ENCODE results near the gene PITPNC1. TPM values are rescaled to one million over a fixed set of nuclear protein-coding genes. Genes with fewer than 3 reads are reported as not detected.

PITPNC1 gene
- total RNA-seq, 3 donors from 2014 or later: 11.0 to 17.7 (median 14.8) TPM

GRCh38 chr17:67364847-67365737 is 12.0 kb upstream of the PITPNC1 start:
- intact Hi-C loops (cut with DNase I; ENCODE audit: low total_unique reads): no loop called here
- no peak for DNase-seq (ENCODE audit: low spot score in 2 of 2)
- TF ChIP-seq POLR2A (IDR thresholded peaks at IDR 0.05) (no peak), POLR2AphosphoS5 (IDR thresholded peaks at IDR 0.05) (no peak)
- H3K27me3 ChIP-seq: no peaks in the 10 kb centered on the region
- peak overlapping the region; percentile 93 to 95 for H3K27ac ChIP-seq
- peak overlapping the region; percentile 89 to 99 (median 95) for H3K4me3 ChIP-seq
- H3K4me1 ChIP-seq: no peaks in the 10 kb centered on the region
- no peaks in the 10 kb centered on the region for H3K9me3 ChIP-seq
- no peaks in the 10 kb centered on the region for H3K36me3 ChIP-seq

- Histone ChIP-seq H3K4me1 (no peaks in the 10 kb centered on the region), H3K27me3 (no peaks in the 10 kb centered on the region), H3K4me3 (peak overlapping the region; percentile 89 to 99 (median 95)), H3K36me3 (no peaks in the 10 kb centered on the region), H3K27ac (peak overlapping the region; percentile 93 to 95), H3K9me3 (no peaks in the 10 kb centered on the region)
- DNase-seq (ENCODE audit: low spot score in 2 of 2): no peak
- intact Hi-C loops (cut with DNase I; ENCODE audit: low total_unique reads): no loop called here
- TF ChIP-seq POLR2A (IDR thresholded peaks at IDR 0.05) (no peak), POLR2AphosphoS5 (IDR thresholded peaks at IDR 0.05) (no peak), CTCF (IDR thresholded peaks at IDR 0.05) (no peak)
Measured at GRCh38 chr17:67365738-67366192, 11.3 kb upstream of the PITPNC1 start.

GRCh38 chr17:67366193-67367157 is 10.6 kb upstream of the PITPNC1 start, which contains the start of gene PSMD12:
Gene PSMD12 (minus strand): TSS chr17:67366577. CDS start chr17:67366519, 58 bp downstream.
- H3K9me3 ChIP-seq: no peaks in the 10 kb centered on the region
- intact Hi-C loops (cut with DNase I; ENCODE audit: low total_unique reads): no loop called here
- H3K4me1 ChIP-seq: no peaks in the 10 kb centered on the region
- H3K27ac ChIP-seq: peak within 1 kb of the TSS; percentile 93 to 95
- H3K27me3 ChIP-seq: no peaks in the 10 kb centered on the region
- DNase-seq (ENCODE audit: low spot score in 2 of 2): peak; percentile 91 to 92
- peak within 1 kb of the TSS; percentile 89 to 99 (median 95) for H3K4me3 ChIP-seq
- H3K36me3 ChIP-seq: no peaks in the 10 kb centered on the region
- TF ChIP-seq POLR2A (IDR thresholded peaks at IDR 0.05): peak; percentile 53
- TF ChIP-seq CTCF (IDR thresholded peaks at IDR 0.05): no peak
- TF ChIP-seq POLR2AphosphoS5 (IDR thresholded peaks at IDR 0.05): peak; percentile 88 to 93 (median 91)

GRCh38 chr17:67369676-67370075 is 7.4 kb upstream of the PITPNC1 start:
- Histone ChIP-seq H3K4me1 (no peaks in the 10 kb centered on the region), H3K27me3 (no peaks in the 10 kb centered on the region), H3K4me3 (no peak overlapping the region), H3K27ac (no peak overlapping the region), H3K36me3 (no peaks in the 10 kb centered on the region), H3K9me3 (no peaks in the 10 kb centered on the region)
- intact Hi-C loops (cut with DNase I; ENCODE audit: low total_unique reads): no loop called here
- DNase-seq (ENCODE audit: low spot score in 2 of 2): no peak
- no peak for TF ChIP-seq CTCF (IDR thresholded peaks at IDR 0.05)
- no peak for TF ChIP-seq POLR2A (IDR thresholded peaks at IDR 0.05)
- no peak for TF ChIP-seq POLR2AphosphoS5 (IDR thresholded peaks at IDR 0.05)

GRCh38 chr17:67372751-67373150 is 4.3 kb upstream of the PITPNC1 start:
- TF ChIP-seq CTCF (IDR thresholded peaks at IDR 0.05): no peak
- TF ChIP-seq POLR2A (IDR thresholded peaks at IDR 0.05): no peak
- TF ChIP-seq POLR2AphosphoS5 (IDR thresholded peaks at IDR 0.05): no peak
- no peak overlapping the region for H3K4me3 ChIP-seq
- no peak overlapping the region for H3K27ac ChIP-seq
- no peaks in the 10 kb centered on the region for H3K9me3 ChIP-seq
- no peak for DNase-seq (ENCODE audit: low spot score in 2 of 2)
- intact Hi-C loops (cut with DNase I; ENCODE audit: low total_unique reads): no loop called here
- no peaks in the 10 kb centered on the region for H3K4me1 ChIP-seq
- H3K36me3 ChIP-seq: no peaks in the 10 kb centered on the region
- H3K27me3 ChIP-seq: no peaks in the 10 kb centered on the region

Measured in breast epithelium (tissue), 4 donors.